Globus pallidus (tissue), 1 donor: ENCODE measurements around the gene C2CD4B.

ENCODE experiments used
- DNase-seq: peaks from one replicate; pipeline ENCODE4 v3.0.0-alpha.2; 2015; ENCODE audit warnings: low spot score

Gene C2CD4B

DNA sequence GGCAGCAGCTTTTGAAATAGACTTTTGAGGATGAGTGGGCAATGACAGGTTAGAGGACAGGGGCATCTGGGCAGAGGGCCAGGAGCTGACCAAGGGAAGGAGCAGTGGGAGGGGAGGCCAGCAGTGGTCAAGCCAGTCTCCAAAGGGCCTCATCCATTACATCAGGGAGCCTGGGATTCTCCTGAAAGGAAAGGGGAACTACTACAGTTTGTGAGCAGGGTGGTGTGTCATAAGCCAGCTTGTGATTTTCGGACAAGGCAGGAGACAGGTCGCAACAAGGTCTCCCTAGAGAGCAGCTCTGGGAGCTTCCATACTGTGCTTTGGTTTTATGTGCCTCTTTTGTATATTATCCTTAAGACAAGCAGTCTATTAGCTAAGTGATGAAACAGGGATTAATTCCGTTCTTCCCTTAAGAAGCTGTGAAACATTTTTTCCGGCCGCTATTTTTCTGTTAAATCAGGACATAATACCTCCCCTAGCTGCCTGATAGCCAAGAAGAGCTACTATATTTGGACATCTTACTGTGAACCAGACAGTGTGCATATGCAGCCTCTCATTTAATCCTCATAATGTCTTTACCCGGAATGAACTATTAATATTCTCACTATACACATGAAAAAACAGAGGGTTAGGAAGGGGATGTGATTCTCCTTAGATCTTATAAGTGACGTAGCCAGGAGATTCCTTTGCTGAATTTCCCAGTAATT, 46.4 kb downstream of the C2CD4B start:
- DNase-seq, result no peak

DNA sequence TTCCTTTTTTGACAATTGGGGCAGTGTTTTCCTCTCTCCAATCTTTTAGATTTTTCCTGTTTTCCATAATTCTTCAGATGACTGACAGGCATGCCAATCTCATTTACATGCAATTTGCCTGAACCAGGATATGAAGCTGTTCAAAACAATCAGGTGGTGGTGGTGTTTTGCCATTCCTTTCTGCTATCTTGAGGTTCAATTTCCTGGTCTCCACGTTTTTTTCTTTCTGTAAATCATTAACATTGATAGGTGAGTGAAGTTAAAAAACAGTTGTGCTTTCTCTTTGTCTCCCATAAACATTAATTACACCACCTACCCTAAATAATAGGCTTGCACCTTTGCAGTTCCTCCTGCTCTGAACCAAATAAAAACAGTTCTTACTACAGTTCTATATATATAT, 49.2 kb downstream of the C2CD4B start:
- no peak for DNase-seq
